Measurements from ENCODE around the gene GALNT12. TPM values are rescaled to one million over a fixed set of nuclear protein-coding genes. Genes with fewer than 3 reads are reported as not detected.

The GALNT12 gene
- total RNA-seq, 4 donors from 2014 or later: 0.55 to 1.6 (median 1.1) TPM

DNA sequence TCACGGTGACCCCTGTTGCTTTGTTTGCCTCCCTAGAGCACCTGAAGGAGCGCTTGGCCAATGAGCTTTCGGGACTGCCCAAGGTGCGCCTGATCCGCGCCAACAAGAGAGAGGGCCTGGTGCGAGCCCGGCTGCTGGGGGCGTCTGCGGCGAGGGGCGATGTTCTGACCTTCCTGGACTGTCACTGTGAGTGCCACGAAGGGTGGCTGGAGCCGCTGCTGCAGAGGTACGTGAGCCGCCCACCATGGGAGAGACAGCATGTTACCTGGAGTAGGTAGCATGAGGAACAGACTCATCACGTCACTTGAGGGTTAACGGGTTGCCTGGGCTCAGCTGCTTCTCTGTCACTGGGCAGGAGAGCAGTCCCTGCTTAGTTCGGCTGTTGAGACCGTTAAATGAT is 19.2 kb downstream of the GALNT12 start:
- H3K9me3 ChIP-seq: no peaks in the 10 kb centered on the region
- H3K4me1 ChIP-seq: no peaks in the 10 kb centered on the region
- intact Hi-C loops (cut with DNase I; ENCODE audit: low total_unique reads): no loop called here
- H3K36me3 ChIP-seq: no peaks in the 10 kb centered on the region
- H3K4me3 ChIP-seq: no peak overlapping the region
- no peaks in the 10 kb centered on the region for H3K27me3 ChIP-seq
- no peak overlapping the region for H3K27ac ChIP-seq
- in situ Hi-C loops (cut with MboI; ENCODE audit: low sequenced_read_pairs in 4 of 4): no loop called here
- ATAC-seq: no peak
- TF ChIP-seq, protein P1, sequence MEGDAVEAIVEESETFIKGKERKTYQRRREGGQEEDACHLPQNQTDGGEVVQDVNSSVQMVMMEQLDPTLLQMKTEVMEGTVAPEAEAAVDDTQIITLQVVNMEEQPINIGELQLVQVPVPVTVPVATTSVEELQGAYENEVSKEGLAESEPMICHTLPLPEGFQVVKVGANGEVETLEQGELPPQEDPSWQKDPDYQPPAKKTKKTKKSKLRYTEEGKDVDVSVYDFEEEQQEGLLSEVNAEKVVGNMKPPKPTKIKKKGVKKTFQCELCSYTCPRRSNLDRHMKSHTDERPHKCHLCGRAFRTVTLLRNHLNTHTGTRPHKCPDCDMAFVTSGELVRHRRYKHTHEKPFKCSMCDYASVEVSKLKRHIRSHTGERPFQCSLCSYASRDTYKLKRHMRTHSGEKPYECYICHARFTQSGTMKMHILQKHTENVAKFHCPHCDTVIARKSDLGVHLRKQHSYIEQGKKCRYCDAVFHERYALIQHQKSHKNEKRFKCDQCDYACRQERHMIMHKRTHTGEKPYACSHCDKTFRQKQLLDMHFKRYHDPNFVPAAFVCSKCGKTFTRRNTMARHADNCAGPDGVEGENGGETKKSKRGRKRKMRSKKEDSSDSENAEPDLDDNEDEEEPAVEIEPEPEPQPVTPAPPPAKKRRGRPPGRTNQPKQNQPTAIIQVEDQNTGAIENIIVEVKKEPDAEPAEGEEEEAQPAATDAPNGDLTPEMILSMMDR (IDR thresholded peaks at IDR 0.05 in 4 of 5, conservative IDR thresholded peaks at IDR 0.05 in 1 of 5): no peak
- no peak for TF ChIP-seq POLR2A (IDR thresholded peaks at IDR 0.05)
- DNase-seq: no peak

DNA sequence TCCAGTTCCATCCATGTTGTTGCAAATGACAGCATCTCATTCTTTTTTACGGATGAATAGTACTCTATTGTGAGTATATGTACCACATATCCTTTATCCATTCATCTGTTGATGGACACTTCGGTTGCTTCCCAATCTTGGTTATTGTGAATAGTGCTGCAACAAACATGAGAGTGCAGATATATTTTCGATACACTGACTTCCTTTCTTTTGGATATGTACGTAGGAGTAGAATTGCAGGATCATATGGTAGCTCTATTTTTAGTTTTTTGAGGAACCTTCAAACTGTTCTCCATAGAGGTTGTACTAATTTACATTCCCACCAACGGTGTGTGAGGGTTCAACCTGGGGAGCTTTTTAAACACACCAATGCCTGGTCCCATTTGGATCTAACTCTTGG is 22.3 kb downstream of the GALNT12 start:
- no peak for ATAC-seq
- no peak for DNase-seq
- no peaks in the 10 kb centered on the region for H3K27me3 ChIP-seq
- in situ Hi-C loops (cut with MboI; ENCODE audit: low sequenced_read_pairs in 4 of 4) (no loop called here), intact Hi-C loops (cut with DNase I; ENCODE audit: low total_unique reads) (no loop called here)
- no peak overlapping the region for H3K4me3 ChIP-seq
- H3K27ac ChIP-seq: no peak overlapping the region
- H3K9me3 ChIP-seq: no peaks in the 10 kb centered on the region
- H3K4me1 ChIP-seq: no peaks in the 10 kb centered on the region
- TF ChIP-seq POLR2A (IDR thresholded peaks at IDR 0.05): no peak
- TF ChIP-seq, protein P1 (IDR thresholded peaks at IDR 0.05 in 4 of 5, conservative IDR thresholded peaks at IDR 0.05 in 1 of 5): no peak
- H3K36me3 ChIP-seq: no peaks in the 10 kb centered on the region

DNA sequence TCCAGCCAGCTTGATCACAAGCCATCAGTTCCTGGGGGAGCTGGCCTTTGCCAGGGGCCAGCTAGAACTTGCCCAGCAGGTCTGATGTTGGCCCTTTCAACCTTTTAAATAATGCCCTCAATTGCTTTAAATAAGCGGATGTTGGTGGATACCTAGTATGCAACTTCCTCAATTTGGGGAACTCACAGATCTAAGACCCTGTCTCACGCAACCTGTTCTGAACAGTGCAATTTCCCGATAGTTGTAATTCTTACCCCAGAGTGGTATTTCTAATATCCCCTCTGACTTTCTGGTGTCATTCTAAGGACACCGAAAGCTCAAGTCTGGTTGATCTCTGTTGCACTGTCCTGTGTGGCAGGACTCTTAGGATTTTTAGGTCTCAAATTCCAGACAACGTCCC is 23.1 kb downstream of the GALNT12 start:
- no peaks in the 10 kb centered on the region for H3K36me3 ChIP-seq
- TF ChIP-seq, protein P1 (IDR thresholded peaks at IDR 0.05 in 4 of 5, conservative IDR thresholded peaks at IDR 0.05 in 1 of 5): no peak
- TF ChIP-seq POLR2A (IDR thresholded peaks at IDR 0.05): no peak
- no peaks in the 10 kb centered on the region for H3K27me3 ChIP-seq
- DNase-seq (no peak), ATAC-seq (no peak)
- intact Hi-C loops (cut with DNase I; ENCODE audit: low total_unique reads) (no loop called here), in situ Hi-C loops (cut with MboI; ENCODE audit: low sequenced_read_pairs in 4 of 4) (no loop called here)
- H3K27ac ChIP-seq: no peak overlapping the region
- no peaks in the 10 kb centered on the region for H3K9me3 ChIP-seq
- H3K4me1 ChIP-seq: no peaks in the 10 kb centered on the region
- H3K4me3 ChIP-seq: no peak overlapping the region

DNA sequence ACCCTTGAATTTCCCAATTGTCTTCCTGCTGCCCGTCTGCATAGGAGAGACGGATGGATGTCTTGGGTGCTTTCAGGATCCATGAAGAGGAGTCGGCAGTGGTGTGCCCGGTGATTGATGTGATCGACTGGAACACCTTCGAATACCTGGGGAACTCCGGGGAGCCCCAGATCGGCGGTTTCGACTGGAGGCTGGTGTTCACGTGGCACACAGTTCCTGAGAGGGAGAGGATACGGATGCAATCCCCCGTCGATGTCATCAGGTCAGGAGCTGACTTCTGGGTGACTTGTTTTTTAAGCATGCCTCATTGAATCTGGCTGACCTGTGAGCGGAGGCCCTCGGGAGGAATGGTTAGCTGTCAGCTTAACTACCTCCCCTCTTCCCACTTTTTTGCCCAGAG is 24.2 kb downstream of the GALNT12 start:
- H3K36me3 ChIP-seq: no peaks in the 10 kb centered on the region
- H3K27ac ChIP-seq: no peak overlapping the region

DNA sequence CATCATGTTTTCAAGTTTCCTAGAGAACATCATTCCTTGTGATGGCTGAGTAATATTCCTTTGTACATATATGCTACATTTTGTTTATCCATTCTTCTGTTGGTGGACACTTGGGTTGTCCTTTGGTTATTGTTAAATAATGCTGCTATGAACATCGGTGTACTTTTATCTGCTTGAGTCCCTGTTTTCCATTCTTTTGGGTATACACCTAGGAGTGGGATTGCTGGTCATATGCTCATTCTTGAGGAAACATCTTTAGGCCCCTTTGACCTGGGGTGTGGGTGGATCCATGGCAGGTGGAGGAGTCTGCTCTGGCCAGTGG is 25.3 kb downstream of the GALNT12 start:
- DNase-seq (no peak), ATAC-seq (no peak)
- in situ Hi-C loops (cut with MboI; ENCODE audit: low sequenced_read_pairs in 4 of 4) (no loop called here), intact Hi-C loops (cut with DNase I; ENCODE audit: low total_unique reads) (no loop called here)
- Histone ChIP-seq H3K36me3 (no peaks in the 10 kb centered on the region), H3K4me1 (no peaks in the 10 kb centered on the region), H3K27me3 (no peaks in the 10 kb centered on the region), H3K9me3 (no peaks in the 10 kb centered on the region), H3K4me3 (no peak overlapping the region), H3K27ac (no peak overlapping the region)
- TF ChIP-seq, protein P1 (IDR thresholded peaks at IDR 0.05 in 4 of 5, conservative IDR thresholded peaks at IDR 0.05 in 1 of 5): no peak
- TF ChIP-seq POLR2A (IDR thresholded peaks at IDR 0.05): no peak

More for the DNA sequence above, 24.2 kb downstream of the GALNT12 start:
- TF ChIP-seq, protein P1 (IDR thresholded peaks at IDR 0.05 in 4 of 5, conservative IDR thresholded peaks at IDR 0.05 in 1 of 5): no peak
- no peak for TF ChIP-seq POLR2A (IDR thresholded peaks at IDR 0.05)
- H3K27me3 ChIP-seq: no peaks in the 10 kb centered on the region
- in situ Hi-C loops (cut with MboI; ENCODE audit: low sequenced_read_pairs in 4 of 4) (no loop called here), intact Hi-C loops (cut with DNase I; ENCODE audit: low total_unique reads) (no loop called here)
- DNase-seq: no peak
- no peaks in the 10 kb centered on the region for H3K4me1 ChIP-seq
- no peak overlapping the region for H3K4me3 ChIP-seq
- H3K9me3 ChIP-seq: no peaks in the 10 kb centered on the region
- no peak for ATAC-seq

Measured in gastrocnemius medialis (tissue), 4 donors.